GM18511 (cell line): ENCODE data around the gene NBL1.

Experiments used
- ATAC-seq: cut with Tn5 transposase; IDR thresholded peaks from one replicate; pipeline ENCODE4 v1.9.1; 2021; ENCODE audit warnings: mild to moderate bottlenecking, moderate library complexity; ENCODE audit not compliant: unreplicated experiment

NBL1 gene

DNA sequence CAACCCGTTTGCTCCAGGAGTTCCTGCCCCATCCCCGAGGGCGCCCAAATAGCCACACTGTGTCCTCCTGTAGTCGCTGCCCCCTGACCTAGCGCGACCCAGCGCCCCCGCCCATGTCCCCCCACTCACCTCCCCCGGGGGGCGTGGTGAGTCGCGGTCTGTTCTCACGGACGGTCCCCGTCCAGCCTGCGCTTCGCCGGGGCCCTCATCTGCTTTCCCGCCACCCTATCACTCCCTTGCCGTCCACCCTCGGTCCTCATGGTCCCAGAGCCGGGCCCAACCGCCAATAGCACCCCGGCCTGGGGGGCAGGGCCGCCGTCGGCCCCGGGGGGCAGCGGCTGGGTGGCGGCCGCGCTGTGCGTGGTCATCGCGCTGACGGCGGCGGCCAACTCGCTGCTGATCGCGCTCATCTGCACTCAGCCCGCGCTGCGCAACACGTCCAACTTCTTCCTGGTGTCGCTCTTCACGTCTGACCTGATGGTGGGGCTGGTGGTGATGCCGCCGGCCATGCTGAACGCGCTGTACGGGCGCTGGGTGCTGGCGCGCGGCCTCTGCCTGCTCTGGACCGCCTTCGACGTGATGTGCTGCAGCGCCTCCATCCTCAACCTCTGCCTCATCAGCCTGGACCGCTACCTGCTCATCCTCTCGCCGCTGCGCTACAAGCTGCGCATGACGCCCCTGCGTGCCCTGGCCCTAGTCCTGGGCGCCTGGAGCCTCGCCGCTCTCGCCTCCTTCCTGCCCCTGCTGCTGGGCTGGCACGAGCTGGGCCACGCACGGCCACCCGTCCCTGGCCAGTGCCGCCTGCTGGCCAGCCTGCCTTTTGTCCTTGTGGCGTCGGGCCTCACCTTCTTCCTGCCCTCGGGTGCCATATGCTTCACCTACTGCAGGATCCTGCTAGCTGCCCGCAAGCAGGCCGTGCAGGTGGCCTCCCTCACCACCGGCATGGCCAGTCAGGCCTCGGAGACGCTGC lies 21.7 kb downstream of the NBL1 start:
- ATAC-seq = no peak

DNA sequence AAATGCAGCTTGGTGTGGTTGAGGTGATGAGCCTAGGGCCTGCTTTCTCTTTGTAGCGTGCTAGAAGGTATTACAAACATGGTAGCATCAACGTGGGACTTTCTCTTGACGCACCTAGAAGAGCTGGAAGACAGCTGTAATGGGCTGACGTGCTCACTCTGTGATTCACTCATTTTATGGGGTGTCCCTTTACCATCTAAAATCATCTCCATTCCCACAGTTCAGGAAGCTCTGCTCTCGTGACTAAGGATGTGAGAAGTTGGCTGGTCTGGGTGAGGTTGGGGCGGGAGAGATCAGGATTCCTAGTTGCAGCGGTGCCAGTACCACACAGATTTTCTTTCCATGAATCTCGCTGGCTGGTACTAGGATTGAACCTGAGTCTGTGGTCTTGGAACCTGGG lies 24.8 kb downstream of the NBL1 start:
- no peak for ATAC-seq

DNA sequence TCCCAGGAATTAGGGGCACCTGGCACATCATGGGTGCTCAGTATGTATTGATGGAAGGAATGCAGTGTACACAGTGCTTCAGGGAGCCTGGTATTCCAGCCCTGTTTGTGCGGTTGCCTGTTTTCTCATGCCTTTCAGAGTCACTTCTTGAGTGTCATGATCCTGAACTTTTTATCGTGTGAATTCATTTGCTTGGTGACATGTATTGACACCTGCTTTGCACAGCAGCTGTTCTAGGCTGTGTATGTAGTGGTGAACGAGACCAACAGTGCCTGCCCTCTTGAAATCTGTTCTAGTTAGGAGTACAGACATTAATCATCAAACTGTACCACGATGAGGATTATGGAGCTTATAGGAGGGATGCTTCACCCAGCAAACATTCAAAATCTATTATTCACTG lies 26.7 kb downstream of the NBL1 start:
- no peak for ATAC-seq

DNA sequence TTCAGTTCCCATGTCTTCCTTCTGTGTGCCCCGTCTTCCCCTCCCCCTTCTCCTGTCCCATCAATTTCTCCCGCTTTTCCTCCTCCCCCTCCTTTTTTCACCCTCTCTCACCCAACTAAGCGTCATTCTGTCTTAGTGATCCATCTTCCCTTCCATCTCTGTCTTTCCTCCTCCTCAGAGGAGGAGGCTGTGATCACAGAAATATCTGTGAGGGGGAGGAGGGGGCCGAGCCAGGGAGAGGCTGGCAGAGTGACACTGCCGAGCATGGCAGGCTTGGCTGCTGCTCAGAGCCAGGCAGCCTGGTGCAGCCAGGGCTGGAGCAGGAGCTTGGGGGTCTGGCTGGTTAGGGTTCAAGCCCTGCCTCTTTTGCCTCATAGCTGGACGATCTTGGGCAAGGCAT lies 28.1 kb downstream of the NBL1 start:
- ATAC-seq = no peak

DNA sequence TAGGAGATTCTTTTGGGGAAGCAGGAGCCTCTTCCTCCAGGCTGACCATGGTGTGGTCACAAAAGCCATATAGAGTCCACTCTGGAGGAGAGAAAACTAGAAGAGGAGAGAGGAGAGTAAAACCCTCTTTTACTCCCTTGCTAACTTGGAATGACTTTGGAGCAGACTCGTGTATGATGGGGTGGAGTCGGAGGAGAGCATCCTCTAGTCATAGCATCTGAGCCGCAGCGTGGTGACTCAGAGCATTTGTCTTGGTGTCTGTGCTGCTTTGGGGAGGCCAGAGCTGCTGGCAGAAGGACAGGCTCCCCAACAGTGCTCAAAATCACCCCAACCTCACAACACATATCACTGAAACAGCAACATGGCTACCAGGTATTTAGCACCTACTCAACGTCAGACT lies 31.7 kb downstream of the NBL1 start:
- ATAC-seq = no peak

DNA sequence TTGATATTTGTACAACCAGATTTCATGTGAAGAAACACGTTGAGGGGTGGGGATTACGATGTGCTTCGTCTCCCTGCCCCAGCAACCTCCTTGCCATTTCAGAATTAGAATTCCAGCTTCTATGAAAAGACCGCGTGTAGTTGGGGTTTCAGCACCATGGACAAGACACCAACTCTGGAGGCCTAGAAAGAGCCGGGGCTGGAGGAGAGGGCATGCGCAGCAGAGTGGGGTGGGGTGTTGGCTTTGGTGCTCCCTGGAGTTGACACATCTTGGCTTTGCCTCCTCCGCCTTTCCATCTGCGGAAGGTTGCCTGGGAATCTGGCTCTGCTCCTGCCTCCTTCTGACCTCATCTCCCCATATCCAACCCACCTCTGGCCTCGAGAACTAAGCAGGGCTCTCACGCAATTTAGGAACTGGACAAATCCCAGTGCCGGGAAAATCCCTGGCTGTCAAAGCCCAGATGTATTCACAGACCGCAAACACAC lies 32.4 kb downstream of the NBL1 start:
- no peak for ATAC-seq

DNA sequence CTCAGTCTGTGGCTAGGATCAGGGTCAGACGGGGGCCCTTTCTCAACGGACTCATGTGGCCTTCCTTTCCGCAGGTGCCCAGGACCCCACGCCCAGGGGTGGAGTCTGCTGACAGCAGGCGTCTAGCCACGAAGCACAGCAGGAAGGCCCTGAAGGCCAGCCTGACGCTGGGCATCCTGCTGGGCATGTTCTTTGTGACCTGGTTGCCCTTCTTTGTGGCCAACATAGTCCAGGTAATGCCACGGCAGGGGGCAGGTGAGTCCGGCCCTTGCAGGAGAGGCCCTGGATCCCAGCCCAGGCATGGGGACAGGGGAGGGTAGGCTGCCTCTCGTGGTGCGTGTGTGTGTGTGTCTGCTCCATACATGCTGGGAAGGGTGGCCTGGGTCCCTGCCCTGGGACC lies 34.4 kb downstream of the NBL1 start:
- ATAC-seq = no peak

DNA sequence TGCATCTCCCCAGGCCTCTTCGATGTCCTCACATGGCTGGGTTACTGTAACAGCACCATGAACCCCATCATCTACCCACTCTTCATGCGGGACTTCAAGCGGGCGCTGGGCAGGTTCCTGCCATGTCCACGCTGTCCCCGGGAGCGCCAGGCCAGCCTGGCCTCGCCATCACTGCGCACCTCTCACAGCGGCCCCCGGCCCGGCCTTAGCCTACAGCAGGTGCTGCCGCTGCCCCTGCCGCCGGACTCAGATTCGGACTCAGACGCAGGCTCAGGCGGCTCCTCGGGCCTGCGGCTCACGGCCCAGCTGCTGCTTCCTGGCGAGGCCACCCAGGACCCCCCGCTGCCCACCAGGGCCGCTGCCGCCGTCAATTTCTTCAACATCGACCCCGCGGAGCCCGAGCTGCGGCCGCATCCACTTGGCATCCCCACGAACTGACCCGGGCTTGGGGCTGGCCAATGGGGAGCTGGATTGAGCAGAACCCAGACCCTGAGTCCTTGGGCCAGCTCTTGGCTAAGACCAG lies 34.9 kb downstream of the NBL1 start:
- no peak for ATAC-seq

DNA sequence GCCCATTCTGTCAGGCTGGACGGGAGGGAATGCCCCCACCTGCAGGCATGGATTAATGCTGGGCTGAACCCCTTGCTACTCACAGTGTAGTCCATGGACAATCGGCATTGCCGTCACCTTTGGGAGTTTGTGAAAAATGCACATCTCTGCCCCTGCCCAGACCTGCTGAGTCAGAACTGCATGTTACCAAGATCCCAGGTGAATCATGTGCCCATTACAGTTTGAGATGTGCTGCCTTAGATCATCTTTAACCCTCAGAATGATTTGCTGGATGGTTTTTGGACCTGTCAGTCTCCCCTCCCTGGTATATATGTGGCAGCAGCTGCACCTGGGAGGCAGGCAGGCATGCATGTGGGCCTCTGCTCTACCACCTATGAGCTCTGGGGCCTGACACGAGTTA lies 35.6 kb downstream of the NBL1 start:
- no peak for ATAC-seq

DNA sequence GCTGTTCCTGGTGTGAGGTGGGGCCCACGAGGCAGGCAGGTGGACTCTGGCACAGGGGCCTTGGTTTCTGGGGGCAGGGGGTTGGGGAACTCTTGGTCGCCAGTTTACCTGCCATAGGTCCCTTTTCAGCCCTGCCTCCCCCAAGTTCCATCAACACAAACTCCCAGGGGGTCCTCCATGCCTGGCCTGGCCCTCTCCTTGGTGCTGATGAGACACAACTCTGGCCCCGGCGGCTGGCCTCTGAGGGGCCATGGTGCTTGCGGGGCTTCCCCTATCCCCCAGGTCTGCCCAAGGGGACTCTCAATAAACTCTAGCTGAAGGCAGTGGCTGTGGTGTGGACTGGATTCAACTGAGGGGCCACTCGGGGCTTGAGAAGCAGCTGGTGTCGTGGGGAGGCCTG lies 36.5 kb downstream of the NBL1 start:
- no peak for ATAC-seq

DNA sequence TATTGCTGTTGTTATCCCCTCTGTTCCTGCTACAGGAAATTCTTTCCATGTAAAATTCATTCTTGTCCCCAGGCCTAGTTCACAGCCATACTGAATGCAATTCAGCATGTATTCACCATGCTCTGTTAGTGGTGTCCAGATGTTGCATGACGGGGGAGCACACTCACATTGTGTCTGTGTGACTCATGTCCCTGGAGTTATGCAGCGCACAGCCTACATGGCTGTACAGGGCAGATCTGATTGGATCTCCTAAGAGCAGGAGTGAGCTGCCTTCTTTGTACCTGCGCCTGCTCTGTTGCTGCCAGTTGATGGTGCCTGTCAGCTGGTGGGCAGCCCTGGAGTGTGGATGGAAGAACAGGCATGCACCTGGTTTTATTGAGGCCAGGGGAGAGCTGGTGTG lies 38.1 kb downstream of the NBL1 start:
- no peak for ATAC-seq

DNA sequence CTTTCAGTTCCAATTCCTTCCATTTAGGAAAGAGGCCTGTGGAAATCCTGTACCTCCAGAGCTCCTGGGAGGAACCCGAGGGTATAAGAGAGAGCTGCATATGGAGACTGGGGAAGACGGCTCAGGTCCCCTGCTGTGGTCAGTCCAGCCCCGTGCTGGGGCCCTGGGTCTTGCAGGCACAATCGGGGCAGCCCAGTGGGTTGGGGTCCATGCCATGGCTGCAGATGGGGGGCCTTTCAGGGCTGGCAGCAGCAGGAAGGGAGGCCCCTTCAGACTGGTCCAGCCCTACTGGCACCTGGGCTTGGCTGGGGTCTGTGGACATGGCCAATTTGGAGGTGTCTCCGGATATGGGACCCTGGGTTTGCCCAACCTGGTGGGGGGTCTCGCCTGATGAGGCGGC lies 38.8 kb downstream of the NBL1 start:
- ATAC-seq = no peak

DNA sequence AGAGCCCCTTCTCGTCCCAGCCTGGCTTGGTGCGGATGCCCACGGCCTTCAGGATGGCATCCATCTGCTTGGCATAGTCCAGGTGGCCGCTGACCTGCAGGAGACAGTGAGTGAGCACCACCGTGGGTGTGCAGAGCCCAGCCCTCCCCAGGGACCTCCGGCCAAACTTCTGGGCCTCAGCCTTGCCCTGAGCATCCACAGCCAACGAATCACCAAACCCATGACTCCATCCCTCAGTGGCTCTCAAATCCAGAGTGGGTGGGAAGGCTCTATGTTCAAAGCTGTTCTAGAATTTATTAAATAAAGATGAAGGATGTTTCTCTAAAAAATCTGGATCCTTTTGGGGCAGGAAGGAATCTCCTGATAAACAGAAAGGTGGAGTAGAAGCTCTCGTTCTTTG lies 39.2 kb downstream of the NBL1 start:
- ATAC-seq = no peak

DNA sequence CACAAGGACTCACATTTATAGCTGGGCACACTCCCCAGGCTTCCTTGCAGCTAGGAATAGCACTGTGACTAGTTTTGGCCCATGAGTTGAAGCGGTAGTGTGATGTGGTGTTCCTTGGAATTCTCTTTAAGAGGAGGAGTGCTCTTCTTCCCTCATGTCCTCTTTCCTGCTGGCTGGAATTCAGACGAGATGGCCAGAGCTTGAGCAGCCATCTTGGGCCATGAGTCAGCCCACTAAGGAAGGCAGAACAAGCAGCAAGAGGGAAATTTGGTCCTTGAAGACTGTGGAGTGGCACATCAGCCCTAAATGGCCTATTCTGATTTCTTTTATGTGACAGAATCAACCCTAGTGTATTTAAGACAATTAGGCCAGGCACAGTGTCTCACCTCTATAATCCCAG lies 40.6 kb downstream of the NBL1 start:
- no peak for ATAC-seq

DNA sequence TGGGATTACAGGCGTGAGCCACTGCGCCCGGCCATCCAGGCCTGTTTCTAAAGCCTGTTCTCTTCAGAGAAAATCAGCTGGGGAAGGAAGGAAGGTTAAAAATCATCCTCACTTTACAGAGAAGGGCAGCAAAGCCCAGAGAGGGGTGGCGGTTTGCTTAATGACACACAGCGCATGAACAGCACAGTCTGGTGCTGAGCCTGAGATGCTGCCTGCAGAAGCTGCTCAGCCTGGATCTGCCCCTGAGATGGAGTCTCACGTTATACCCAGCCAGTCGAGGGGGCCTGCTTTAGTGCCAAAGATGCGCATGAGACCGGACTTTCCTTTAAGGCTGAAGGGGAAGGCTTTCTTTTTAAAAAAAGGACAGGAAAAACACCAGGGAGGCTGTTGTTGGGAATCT lies 41.9 kb downstream of the NBL1 start:
- ATAC-seq = no peak

DNA sequence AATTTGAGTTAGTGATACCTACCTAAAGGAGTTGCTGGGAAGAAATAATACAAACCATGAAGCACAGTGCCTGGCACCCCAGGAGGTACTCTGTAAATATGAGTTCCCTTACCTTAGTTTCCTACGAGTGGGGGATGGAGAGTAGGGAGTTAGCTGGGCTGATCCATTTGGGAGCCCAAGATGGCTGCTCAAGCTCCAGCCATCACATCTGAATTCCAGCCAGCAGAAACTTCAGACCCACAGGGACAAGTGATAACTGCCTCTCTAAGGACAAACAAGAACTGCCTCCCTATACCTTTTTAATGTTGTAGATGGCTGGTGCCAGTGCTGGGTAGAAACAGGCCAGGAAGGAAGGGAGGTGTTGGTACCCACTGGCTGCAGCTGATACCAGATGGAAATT lies 43.3 kb downstream of the NBL1 start:
- ATAC-seq = no peak

DNA sequence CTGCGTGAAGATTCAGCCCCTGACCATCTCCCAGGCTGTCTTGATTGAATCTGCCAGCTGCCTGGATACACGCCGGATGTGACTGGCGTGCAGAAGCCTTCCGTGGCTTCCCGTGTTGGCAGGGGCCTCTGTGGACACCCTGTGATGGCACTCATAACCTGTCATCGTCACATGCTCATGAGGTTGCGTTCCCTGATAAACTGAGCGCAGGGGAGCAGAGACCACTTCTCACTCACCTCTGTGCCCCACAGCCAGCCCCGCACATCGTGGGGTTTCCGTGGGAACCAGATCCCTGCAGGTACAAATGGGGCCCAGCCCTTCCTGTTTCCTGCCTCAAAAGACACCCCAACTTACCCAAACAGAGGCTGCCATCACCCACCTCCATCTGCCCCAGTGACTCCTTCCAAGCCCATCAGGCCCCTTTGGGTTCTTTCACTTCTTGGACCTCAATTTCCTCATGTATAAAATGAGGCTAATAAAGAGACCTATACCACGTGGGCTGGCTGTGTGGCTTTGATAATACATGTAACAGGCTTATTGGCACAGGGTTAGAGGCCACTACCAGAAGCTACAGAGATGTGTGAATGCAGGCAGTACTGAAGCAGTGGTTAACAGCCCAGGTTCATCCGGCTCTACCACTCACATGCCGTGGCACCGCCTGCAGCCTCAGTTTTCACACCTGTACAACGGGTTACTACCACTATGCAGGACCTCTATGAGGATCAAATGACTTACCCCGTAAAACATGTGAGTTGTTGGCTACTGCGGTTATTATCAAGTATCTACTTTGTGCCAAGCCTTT lies 44.1 kb downstream of the NBL1 start:
- no peak for ATAC-seq

DNA sequence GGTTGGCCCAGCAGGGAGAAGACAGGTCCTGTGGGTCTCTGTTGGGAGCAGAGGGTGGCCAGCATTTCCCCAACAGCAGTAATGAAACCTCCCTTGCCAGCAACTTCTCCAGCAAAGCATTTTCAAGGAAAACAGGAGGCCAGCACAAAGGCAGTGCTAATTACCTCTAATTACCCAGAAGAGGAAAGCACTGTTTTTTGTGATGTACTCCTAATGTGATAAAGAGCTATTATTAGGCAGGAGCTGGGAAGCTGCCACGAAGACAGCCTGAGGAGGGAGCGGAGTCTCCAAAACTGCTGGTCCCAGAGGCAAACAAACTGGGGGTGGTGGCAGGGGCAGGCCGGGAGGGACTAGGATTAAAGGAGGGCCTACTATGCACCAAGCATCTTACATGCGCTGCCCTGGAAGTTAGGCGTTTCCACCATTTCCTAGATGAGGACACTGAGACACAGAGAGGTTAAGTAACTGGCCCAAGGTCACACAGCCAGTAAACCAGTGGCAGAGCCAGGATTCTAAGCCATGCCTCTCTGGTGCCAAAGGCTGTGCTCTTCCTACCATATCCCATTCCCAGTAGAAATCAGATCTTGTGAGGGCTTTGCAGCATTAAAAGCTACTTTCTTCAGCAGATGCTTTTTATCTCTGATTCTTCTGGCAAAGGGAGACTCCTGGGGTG lies 45.1 kb downstream of the NBL1 start:
- ATAC-seq = no peak

DNA sequence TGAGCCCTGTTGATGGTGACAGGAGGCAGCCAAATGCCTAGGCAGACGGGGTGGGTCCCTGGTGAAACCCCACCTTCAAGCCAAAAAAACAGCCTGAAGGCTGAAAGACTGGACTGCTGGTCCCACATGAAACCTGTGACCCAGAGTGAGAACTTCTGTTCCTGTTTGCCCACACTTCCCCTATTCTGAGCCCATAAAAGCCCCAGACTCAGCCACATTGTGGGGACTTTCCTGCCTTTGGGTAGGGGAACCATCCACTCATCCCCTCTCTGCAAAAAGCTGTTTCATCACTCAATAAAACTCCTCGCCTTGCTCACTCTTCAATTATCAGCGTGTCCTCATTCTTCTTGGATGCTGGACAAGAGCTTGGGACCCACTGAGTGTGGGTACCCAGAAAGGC lies 45.7 kb downstream of the NBL1 start:
- ATAC-seq = no peak

DNA sequence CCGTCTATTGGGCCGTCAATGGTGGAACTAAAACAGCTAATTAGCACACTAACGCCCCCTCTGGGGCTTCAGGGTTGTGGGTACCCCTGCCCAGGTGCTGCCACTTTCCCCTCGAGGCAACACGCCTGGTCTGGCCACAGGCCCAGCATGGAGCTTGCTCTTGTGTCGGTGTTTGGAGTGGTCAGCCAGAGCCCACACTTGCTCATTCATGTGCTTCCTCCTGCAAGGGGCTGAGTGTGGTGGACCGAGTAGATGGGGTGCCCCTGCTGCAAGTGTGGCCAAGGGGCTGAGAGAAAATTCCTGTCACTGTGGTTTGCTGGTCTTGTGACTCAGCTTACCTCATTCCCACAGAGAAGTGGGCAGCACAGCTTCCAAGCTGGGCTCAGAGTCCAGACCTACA lies 46.2 kb downstream of the NBL1 start:
- ATAC-seq = no peak

DNA sequence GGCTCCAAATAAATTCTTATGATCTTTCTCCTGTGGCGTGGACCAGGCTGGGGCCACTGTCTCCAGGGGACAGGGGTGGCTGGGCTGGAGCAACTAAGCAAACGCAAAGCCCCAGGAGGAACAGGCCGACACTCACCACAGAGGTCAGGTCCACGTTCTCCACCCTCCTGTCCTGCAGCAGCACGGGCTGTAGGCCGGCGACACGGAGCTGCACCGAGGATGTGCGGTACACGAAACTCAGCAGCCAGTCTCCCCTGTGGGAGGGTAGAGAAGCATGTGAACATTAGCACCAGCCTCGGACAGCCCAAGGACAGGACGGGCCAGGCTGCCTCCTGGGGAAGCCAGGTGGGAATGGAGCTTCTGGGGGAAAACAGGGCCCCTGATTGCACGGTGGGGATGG lies 50.2 kb downstream of the NBL1 start:
- ATAC-seq = no peak
